Measurements from ENCODE around the gene SCAI.

GRCh38 chr9:124913378-124913777 is 229.9 kb downstream of the SCAI start:
- TF ChIP-seq, protein P1, sequence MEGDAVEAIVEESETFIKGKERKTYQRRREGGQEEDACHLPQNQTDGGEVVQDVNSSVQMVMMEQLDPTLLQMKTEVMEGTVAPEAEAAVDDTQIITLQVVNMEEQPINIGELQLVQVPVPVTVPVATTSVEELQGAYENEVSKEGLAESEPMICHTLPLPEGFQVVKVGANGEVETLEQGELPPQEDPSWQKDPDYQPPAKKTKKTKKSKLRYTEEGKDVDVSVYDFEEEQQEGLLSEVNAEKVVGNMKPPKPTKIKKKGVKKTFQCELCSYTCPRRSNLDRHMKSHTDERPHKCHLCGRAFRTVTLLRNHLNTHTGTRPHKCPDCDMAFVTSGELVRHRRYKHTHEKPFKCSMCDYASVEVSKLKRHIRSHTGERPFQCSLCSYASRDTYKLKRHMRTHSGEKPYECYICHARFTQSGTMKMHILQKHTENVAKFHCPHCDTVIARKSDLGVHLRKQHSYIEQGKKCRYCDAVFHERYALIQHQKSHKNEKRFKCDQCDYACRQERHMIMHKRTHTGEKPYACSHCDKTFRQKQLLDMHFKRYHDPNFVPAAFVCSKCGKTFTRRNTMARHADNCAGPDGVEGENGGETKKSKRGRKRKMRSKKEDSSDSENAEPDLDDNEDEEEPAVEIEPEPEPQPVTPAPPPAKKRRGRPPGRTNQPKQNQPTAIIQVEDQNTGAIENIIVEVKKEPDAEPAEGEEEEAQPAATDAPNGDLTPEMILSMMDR (conservative IDR thresholded peaks at IDR 0.05 in 1 of 2, IDR thresholded peaks at IDR 0.05 in 1 of 2; ENCODE audit: low read depth in 1 of 2, low read length in 2 of 2): no peak
- no peak for TF ChIP-seq EZH2 (IDR thresholded peaks at IDR 0.05; ENCODE audit: low read length, missing control alignments)
